Activated naive CD4-positive, alpha-beta T cell treated with anti-CD3 and anti-CD28 coated beads, Interleukin-2, amount 50 U/mL, for 16 hours (primary cell): ENCODE data around the gene POLR2E.
A peak's percentile ranks its signal among the peaks of the same experiment; 100 is the strongest.

Experiments used
- DNase-seq: peaks from one replicate; pipeline ENCODE4 v3.0.0-alpha.2; 2020

Gene POLR2E

DNA sequence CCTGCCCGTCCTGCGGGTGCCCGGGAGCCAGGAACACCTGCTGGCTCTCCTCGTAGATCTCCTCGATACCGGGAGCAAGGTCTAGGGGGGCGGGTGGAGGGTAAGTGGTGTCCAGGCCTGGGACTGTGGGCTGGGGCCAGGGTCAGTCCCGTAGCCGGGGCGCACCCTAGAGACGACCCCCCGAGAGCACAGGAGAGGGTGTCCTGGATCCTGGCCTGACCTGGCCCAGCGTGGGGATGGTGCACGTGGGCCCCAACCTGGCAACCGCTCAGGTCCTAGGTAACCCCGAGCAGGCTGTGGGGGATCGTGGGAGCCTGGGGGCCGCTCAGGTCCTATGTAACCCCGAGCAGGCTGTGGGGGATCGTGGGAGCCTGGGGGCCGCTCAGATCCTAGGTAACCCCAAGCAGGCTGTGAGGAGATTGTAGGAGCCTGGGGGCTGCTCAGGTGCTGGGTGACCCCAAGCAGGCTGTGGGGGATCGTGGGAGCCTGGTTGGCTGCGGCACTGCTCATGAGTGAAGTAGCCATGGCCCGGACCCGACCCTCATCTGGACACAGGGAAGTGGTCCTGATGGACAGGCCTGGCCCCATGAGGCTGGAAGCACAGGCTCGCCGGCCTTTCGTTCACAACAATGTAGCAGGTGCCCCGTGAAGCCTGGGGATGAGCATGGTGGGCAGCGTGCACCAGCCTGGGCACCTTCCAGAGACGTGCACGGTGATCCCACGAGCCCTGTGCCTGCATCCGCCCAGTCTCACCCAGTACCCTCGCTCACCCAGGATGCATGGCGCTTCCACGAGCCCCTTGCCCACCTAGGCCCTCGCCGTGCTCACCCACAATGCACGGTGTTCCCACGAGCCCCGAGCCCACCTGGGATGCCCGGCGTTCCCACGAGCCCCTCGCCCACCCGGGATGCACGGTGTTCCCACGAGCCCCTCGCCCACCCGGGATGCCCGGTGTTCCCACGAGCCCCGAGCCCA lies 14.8 kb upstream of the POLR2E start:
- DNase-seq = no peak

DNA sequence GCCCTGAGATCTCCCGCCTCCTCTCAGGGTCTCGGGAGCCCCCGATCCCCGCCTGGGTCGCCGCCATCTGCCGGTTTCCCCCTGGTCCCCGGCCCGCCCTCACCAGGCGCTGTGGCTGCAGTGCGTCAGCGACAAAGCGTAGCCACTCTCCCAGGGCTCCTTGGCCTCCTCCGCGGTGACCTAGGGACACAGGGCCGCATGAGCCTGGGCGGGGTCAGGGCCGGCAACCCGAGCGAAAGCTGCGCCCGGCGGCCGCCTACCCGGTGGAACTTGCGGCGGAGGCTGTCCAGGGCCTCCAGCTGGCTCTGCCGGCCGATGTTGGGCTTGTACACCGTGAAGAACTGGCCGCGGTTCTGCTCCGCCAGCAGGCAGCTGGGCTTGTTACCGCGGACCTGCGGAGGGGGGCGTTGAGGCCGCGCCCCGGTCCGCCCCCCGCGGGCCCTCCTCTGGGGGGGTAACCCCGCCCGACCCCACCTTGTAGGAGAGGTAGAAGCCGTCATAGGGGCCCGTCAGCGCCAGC lies 13.9 kb upstream of the POLR2E start:
- DNase-seq = no peak

GRCh38 chr19:1108291-1109031 lies 13.3 kb upstream of the POLR2E start:
- no peak for DNase-seq

DNA sequence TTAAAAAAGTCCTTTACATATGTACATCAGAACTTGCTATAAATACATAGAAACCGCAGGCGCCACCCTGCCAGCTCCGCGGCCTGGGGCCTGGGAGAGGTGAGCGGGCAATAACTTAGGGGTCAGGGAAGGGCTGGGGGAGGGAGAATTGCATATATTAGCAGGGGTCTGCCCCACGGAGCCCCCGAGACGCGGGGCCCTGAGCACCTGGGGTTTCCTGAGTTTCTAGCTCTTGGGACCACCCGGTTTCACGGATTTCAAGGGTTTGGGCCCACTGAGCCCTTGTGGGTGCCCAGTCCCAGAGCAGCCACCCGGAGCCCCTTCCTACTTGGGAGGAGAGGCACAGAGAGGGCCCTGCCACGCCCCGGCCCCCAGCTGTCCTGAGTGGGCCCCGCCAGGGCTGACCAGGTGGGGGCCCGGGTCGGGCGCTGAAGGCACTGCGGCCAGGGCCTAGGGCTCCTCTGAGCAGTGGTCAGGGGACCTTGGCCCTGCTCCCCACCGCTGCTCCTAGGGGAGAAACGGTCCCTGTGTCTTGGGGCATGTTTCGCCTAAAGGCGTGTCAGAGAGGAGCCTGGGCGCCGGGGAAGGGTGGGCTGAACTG lies 12.6 kb upstream of the POLR2E start:
- DNase-seq = no peak

DNA sequence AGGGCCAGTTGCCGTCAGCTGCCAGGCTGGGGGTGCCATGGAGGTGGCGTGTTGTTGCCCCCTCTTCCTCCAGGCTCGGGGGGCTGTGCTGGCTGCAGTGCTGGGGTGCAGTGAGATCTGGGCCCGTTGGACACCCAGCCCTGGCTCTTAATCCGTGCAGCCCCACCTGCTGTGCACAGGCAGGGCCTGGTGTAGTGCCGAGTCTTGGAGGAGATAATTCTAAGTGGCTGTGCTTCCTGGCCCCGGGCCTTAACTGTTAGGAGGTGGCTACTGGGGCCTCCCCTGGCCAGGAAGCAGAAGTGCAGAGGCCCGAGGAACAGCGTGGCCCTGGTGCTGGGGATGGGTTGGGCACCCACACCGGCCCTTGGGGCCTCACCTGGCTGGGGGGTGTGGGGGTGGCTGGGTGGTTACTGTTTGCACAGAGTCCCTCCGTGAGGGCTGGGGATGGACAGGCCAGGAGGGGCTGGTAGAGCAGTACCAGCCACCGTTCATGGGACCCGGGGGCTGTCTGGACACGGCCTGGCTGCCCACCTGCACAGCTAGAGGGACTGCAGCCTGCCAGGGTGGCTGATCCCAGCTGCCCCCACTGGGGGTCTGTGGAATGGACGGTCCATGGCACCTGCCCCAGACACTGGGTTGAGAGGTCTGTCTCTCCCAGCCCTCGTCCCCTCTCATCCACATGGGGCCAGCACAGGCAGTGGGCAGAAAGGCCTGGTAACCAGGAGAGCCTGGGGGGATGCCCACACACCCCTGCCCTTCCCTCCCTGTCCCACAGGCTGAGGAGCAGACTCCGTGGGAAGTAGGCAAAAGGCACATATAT lies 11.9 kb upstream of the POLR2E start:
- no peak for DNase-seq

- no peak for DNase-seq
Observed at GRCh38 chr19:1105873-1106840, 11.0 kb upstream of the POLR2E start.

DNA sequence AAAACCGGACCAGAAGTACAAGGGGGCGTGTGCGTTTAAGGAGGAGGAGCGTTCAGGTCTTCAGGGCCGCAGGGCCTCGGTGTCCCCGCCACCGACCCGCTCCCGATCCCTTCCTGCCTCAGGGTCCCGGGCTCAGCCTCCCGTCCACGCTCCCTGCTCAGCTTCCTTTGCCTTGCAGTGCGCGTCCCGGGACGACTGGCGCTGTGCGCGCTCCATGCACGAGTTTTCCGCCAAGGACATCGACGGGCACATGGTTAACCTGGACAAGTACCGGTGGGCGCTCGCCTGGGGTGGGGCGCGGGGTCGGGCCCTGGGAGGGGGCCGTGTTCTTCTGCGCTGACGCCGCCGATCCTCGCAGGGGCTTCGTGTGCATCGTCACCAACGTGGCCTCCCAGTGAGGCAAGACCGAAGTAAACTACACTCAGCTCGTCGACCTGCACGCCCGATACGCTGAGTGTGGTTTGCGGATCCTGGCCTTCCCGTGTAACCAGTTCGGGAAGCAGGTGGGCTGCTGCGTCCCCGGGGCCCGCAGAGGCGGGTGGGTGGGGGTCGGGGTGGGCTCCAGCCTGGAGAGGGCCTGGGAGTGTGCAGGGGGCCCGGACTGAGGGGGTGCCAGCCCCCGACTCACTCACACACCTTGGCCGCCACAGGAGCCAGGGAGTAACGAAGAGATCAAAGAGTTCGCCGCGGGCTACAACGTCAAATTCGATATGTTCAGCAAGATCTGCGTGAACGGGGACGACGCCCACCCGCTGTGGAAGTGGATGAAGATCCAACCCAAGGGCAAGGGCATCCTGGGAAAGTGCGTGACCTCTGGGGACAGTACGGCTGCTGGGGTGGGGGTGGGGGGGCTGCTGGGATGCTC lies 10.1 kb upstream of the POLR2E start:
- DNase-seq = no peak

DNA sequence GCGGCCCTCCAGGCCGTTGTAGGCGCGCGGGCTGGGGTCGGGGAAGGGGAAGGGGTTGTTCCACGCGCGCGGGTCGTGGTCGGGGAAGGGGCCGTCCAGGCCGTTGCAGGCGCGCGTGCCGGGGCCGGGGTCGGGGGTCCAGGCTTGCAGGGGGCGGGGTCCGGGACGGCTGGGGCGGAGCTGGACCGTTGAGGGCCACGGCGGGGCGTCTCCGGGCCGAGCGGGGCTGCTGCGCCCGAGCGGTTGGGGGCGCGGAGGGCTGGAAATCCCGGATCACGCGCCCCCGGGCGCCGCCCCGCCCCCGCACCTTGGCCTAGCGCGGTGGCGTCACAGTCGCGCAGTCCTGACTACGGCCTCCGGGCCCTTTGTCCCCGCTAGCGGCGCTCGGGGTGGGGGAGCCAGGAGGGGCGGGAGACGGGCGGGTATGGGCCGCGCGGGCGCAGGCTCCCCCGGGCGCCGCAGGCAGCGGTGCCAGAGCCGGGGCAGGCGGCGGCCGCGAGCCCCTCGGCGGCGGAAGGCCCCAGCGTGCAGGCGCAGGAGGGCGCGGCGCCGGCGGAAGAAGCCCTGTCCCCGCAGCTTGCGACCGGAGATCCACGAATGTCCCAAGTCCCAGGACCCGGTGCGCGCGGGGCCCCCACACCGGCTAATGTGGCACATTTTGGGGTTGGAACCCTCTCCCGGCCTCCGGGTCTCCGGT lies 9.3 kb upstream of the POLR2E start:
- DNase-seq = peak; percentile 77

GRCh38 chr19:1103708-1104310 lies 8.6 kb upstream of the POLR2E start, which contains the start of gene GPX4:
TSS of gene GPX4 (plus strand) at chr19:1103994. CDS start at chr19:1104044, 50 bp downstream.
- peak; percentile 98 for DNase-seq

DNA sequence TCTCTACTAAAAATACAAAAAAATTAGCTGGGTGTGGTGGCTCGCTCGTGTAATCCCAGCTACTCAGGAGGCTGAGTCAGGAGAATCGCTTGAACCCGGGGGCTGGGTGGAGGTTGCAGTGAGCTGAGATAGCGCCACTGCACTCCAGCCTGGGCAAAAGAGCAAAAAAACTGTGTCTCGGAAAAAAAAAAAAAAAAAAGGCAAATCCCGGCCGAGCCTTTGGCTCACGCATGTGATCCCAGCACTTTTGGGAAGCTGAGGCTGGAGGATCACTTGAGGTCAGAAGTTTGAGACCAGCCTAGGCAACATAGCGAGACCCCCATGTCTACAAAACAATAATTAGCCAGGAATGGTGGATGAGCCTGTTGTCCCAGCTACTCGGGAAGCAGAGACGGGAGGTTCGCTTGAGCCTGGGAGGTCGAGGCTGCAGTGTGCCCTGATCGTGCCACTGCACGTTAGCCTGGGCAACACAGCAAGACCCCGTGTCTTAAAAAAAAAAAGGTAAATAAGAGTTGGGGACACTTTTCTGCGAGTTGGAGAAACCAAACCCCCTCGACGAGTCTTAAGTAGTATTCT lies 8.0 kb upstream of the POLR2E start:
- no peak for DNase-seq

GRCh38 chr19:1102407-1103131 lies 7.4 kb upstream of the POLR2E start:
- DNase-seq = peak; percentile 49

GRCh38 chr19:1101337-1101698 lies 6.1 kb upstream of the POLR2E start:
- no peak for DNase-seq

- DNase-seq = no peak
Observed at GRCh38 chr19:1098177-1099051, 3.2 kb upstream of the POLR2E start.

- no peak for DNase-seq
Observed at GRCh38 chr19:1097810-1098176, 2.6 kb upstream of the POLR2E start.

GRCh38 chr19:1094655-1094977 lies 559 bp downstream of the POLR2E start:
- no peak for DNase-seq

- DNase-seq = no peak
Observed at GRCh38 chr19:1093811-1094553, 1.2 kb downstream of the POLR2E start.
